ENCODE results near the gene EFCAB8.

EFCAB8 gene

GRCh38 chr20:32830437-32830836, 28.3 kb upstream of the EFCAB8 start:
- DNase-seq (ENCODE audit: low spot score), result no peak
- no peak for TF ChIP-seq CTCF (IDR thresholded peaks at IDR 0.05; ENCODE audit: borderline replicate concordance, control extremely low read depth, extremely low read depth, insufficient read depth, missing control alignments)
- in situ Hi-C loops (cut with MboI; ENCODE audit: low sequenced_read_pairs, unreplicated experiment), result no loop called here

GRCh38 chr20:32831982-32832381, 26.7 kb upstream of the EFCAB8 start:
- DNase-seq (ENCODE audit: low spot score), result no peak
- no peak for TF ChIP-seq CTCF (IDR thresholded peaks at IDR 0.05; ENCODE audit: borderline replicate concordance, control extremely low read depth, extremely low read depth, insufficient read depth, missing control alignments)
- in situ Hi-C loops (cut with MboI; ENCODE audit: low sequenced_read_pairs, unreplicated experiment), result no loop called here

- no peak for DNase-seq (ENCODE audit: low spot score)
- TF ChIP-seq CTCF (IDR thresholded peaks at IDR 0.05; ENCODE audit: borderline replicate concordance, control extremely low read depth, extremely low read depth, insufficient read depth, missing control alignments), result no peak
- in situ Hi-C loops (cut with MboI; ENCODE audit: low sequenced_read_pairs, unreplicated experiment), result no loop called here
Observed at GRCh38 chr20:32832664-32833063, 26.1 kb upstream of the EFCAB8 start.

- DNase-seq (ENCODE audit: low spot score), result no peak
- in situ Hi-C loops (cut with MboI; ENCODE audit: low sequenced_read_pairs, unreplicated experiment), result no loop called here
- TF ChIP-seq CTCF (IDR thresholded peaks at IDR 0.05; ENCODE audit: borderline replicate concordance, control extremely low read depth, extremely low read depth, insufficient read depth, missing control alignments), result no peak
Observed at GRCh38 chr20:32834972-32835371, 23.8 kb upstream of the EFCAB8 start.

GRCh38 chr20:32837157-32837556, 21.6 kb upstream of the EFCAB8 start:
- TF ChIP-seq CTCF (IDR thresholded peaks at IDR 0.05; ENCODE audit: borderline replicate concordance, control extremely low read depth, extremely low read depth, insufficient read depth, missing control alignments), result no peak
- in situ Hi-C loops (cut with MboI; ENCODE audit: low sequenced_read_pairs, unreplicated experiment), result no loop called here

GRCh38 chr20:32839227-32839981, 19.3 kb upstream of the EFCAB8 start:
- no peak for TF ChIP-seq CTCF (IDR thresholded peaks at IDR 0.05; ENCODE audit: borderline replicate concordance, control extremely low read depth, extremely low read depth, insufficient read depth, missing control alignments)
- in situ Hi-C loops (cut with MboI; ENCODE audit: low sequenced_read_pairs, unreplicated experiment), result no loop called here
- no peak for DNase-seq (ENCODE audit: low spot score)

More at GRCh38 chr20:32837157-32837556, 21.6 kb upstream of the EFCAB8 start:
- no peak for DNase-seq (ENCODE audit: low spot score)
